AG09309 (cell line): Measurements from ENCODE around the gene RBP5.

Experiments used
- DNase-seq: peaks from one replicate; pipeline ENCODE4 v3.0.0-alpha.2; 2010; ENCODE audit warnings: low read depth
- H3K4me3 ChIP-seq: 2 replicates; pipeline ENCODE4 v1.5.1; 2011; ENCODE audit warnings: mild to moderate bottlenecking, low read depth, low read length, moderate library complexity; ENCODE audit not compliant: control insufficient read depth
- CTCF ChIP-seq: IDR thresholded peaks from 2 replicates; pipeline ENCODE4 v1.5.1; 2011; ENCODE audit warnings: mild to moderate bottlenecking, low read depth, low read length, inconsistent platforms; ENCODE audit not compliant: insufficient read depth, control insufficient read depth; ENCODE audit errors: missing control alignments

The RBP5 gene

GRCh38 chr12:7125632-7126227 is 3.0 kb downstream of the RBP5 start:
- DNase-seq, result no peak
- no peak overlapping the region for H3K4me3 ChIP-seq
- no peak for TF ChIP-seq CTCF

- TF ChIP-seq CTCF, result no peak
- no peak for DNase-seq
- no peak overlapping the region for H3K4me3 ChIP-seq
Measured at GRCh38 chr12:7123806-7124522, 4.7 kb downstream of the RBP5 start.

- no peak overlapping the region for H3K4me3 ChIP-seq
- DNase-seq, result no peak
- no peak for TF ChIP-seq CTCF
Measured at GRCh38 chr12:7122811-7123769, 5.6 kb downstream of the RBP5 start.

GRCh38 chr12:7121324-7121723 is 7.4 kb downstream of the RBP5 start:
- no peak for DNase-seq
- no peak overlapping the region for H3K4me3 ChIP-seq
- no peak for TF ChIP-seq CTCF

- no peak overlapping the region for H3K4me3 ChIP-seq
- no peak for TF ChIP-seq CTCF
- no peak for DNase-seq
Measured at GRCh38 chr12:7120166-7120565, 8.5 kb downstream of the RBP5 start.

- no peak overlapping the region for H3K4me3 ChIP-seq
- DNase-seq, result no peak
- no peak for TF ChIP-seq CTCF
Measured at GRCh38 chr12:7118881-7119280, 9.8 kb downstream of the RBP5 start.
